A549 (cell line): ENCODE measurements around the gene UNC5A.

Experiments used
- CBX2 ChIP-seq: fragments of 200-600 bp; sonication (generic); IDR thresholded peaks from 2 replicates; pipeline ENCODE4 v1.6.1; 2016; ENCODE audit warnings: low read depth, mild to moderate bottlenecking, borderline replicate concordance
- CHD2 ChIP-seq: fragments of 150-350 bp; IDR thresholded peaks from 2 replicates; pipeline ENCODE4 v1.6.1; 2014; ENCODE audit warnings: low read length; ENCODE audit not compliant: partially characterized antibody
- EHMT2 ChIP-seq: fragments of 200-600 bp; sonication (generic); IDR thresholded peaks from 2 replicates; pipeline ENCODE4 v1.6.1; 2016; ENCODE audit warnings: antibody characterized with exemption, low read depth, mild to moderate bottlenecking, moderate library complexity
- FOXS1 ChIP-seq: fragments of 250-450 bp; sonication (Bioruptor Pico); IDR thresholded peaks from 2 replicates; pipeline ENCODE4 v1.5.0; 2020; ENCODE audit warnings: mild to moderate bottlenecking, moderate library complexity
- KDM5A ChIP-seq: fragments of 200-600 bp; sonication (generic); IDR thresholded peaks from 2 replicates; pipeline ENCODE4 v1.6.1; 2016; ENCODE audit warnings: antibody characterized with exemption, mild to moderate bottlenecking
- MAZ ChIP-seq: fragments of 150-350 bp; IDR thresholded peaks from 2 replicates; pipeline ENCODE4 v1.6.1; 2014; ENCODE audit warnings: antibody characterized with exemption, low read depth, low read length, borderline replicate concordance
- POLR2A ChIP-seq: IDR thresholded peaks from 2 replicates; pipeline ENCODE4 v1.6.1; 2012; ENCODE audit warnings: mild to moderate bottlenecking, low read length
- RFX5 ChIP-seq: fragments of 450-650 bp; IDR thresholded peaks from 2 replicates; pipeline ENCODE4 v1.7.1; 2014; ENCODE audit warnings: antibody characterized with exemption, mild to moderate bottlenecking, moderate library complexity
- SREBF2 ChIP-seq: fragments of 450-650 bp; IDR thresholded peaks from 2 replicates; pipeline ENCODE4 v1.6.1; 2014; ENCODE audit warnings: mild to moderate bottlenecking, moderate library complexity
- ZSCAN20 ChIP-seq: fragments of 250-450 bp; sonication (Bioruptor Pico); IDR thresholded peaks from 2 replicates; pipeline ENCODE4 v1.8.0; 2022; ENCODE audit warnings: mild to moderate bottlenecking, moderate library complexity
- TF ChIP-seq, protein P1 (sequence below): fragments of >200 bp; sonication (Bioruptor Twin); formaldehyde crosslinking; IDR thresholded peaks from 3 replicates; pipeline ENCODE4 v1.5.1; 2016
- TF ChIP-seq, protein P2 (sequence below): fragments of 200-600 bp; sonication (generic); IDR thresholded peaks from 2 replicates; pipeline ENCODE4 v1.6.1; 2016; ENCODE audit warnings: antibody characterized with exemption, mild to moderate bottlenecking, moderate library complexity

DNA sequence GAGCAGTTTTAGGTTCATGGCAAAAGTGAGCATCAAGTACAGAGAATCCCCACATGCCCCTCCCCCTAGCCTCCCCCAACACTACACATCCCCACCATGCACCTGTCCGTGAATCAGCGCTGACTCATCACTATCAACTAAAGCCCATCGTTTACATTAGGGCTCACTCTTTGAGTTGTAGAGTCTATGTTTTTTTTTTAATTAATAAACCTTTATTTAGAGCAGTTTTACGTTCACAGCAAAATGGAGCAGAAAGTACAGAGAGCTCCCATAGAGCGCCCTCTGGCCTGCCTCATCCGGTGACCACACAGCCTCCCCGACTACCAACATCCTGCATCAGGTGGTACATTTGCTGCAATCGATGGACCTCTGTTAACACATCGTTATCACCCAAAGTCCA lies 47.9 kb upstream of the UNC5A start:
- TF ChIP-seq POLR2A (no peak), KDM5A (no peak), EHMT2 (no peak), FOXS1 (CRISPR knock-in tag) (no peak), RFX5 (no peak), CBX2 (no peak), MAZ (no peak), SREBF2 (no peak), ZSCAN20 (CRISPR knock-in tag) (no peak), CHD2 (no peak)
- TF ChIP-seq, protein P1, sequence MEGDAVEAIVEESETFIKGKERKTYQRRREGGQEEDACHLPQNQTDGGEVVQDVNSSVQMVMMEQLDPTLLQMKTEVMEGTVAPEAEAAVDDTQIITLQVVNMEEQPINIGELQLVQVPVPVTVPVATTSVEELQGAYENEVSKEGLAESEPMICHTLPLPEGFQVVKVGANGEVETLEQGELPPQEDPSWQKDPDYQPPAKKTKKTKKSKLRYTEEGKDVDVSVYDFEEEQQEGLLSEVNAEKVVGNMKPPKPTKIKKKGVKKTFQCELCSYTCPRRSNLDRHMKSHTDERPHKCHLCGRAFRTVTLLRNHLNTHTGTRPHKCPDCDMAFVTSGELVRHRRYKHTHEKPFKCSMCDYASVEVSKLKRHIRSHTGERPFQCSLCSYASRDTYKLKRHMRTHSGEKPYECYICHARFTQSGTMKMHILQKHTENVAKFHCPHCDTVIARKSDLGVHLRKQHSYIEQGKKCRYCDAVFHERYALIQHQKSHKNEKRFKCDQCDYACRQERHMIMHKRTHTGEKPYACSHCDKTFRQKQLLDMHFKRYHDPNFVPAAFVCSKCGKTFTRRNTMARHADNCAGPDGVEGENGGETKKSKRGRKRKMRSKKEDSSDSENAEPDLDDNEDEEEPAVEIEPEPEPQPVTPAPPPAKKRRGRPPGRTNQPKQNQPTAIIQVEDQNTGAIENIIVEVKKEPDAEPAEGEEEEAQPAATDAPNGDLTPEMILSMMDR: no peak
- TF ChIP-seq, protein P2, sequence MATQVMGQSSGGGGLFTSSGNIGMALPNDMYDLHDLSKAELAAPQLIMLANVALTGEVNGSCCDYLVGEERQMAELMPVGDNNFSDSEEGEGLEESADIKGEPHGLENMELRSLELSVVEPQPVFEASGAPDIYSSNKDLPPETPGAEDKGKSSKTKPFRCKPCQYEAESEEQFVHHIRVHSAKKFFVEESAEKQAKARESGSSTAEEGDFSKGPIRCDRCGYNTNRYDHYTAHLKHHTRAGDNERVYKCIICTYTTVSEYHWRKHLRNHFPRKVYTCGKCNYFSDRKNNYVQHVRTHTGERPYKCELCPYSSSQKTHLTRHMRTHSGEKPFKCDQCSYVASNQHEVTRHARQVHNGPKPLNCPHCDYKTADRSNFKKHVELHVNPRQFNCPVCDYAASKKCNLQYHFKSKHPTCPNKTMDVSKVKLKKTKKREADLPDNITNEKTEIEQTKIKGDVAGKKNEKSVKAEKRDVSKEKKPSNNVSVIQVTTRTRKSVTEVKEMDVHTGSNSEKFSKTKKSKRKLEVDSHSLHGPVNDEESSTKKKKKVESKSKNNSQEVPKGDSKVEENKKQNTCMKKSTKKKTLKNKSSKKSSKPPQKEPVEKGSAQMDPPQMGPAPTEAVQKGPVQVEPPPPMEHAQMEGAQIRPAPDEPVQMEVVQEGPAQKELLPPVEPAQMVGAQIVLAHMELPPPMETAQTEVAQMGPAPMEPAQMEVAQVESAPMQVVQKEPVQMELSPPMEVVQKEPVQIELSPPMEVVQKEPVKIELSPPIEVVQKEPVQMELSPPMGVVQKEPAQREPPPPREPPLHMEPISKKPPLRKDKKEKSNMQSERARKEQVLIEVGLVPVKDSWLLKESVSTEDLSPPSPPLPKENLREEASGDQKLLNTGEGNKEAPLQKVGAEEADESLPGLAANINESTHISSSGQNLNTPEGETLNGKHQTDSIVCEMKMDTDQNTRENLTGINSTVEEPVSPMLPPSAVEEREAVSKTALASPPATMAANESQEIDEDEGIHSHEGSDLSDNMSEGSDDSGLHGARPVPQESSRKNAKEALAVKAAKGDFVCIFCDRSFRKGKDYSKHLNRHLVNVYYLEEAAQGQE: no peak
